ENCODE measurements around the gene PITRM1. TPM values are rescaled to one million over a fixed set of nuclear protein-coding genes. Genes with fewer than 3 reads are reported as not detected.
A peak's percentile ranks its signal among the peaks of the same experiment; 100 is the strongest.

Gene PITRM1
- total RNA-seq (2021), result 37.2 to 40.7 TPM (median 37.5 TPM) in 3 replicates
- percentile 62 among the genes with signal in this experiment for Bru-seq, nascent RNA
- long read RNA-seq, experiment 1, transcript PITRM1-201 (27 exons, 3,450 nt), result major isoform, 98 of 146 reads
- long read RNA-seq, experiment 1, partial matches to known transcripts, result 26 of 146 reads
- long read RNA-seq, experiment 1, other reads (novel, unspliced or antisense), result 18 of 146 reads
- long read RNA-seq, experiment 2, transcript PITRM1-201 (27 exons, 3,450 nt), result major isoform, 11 of 40 reads
- long read RNA-seq, experiment 2, partial matches to known transcripts, result 14 of 40 reads
- long read RNA-seq, experiment 2, other reads (novel, unspliced or antisense), result 14 of 40 reads
- long read RNA-seq, experiment 3, transcript PITRM1-201 (27 exons, 3,450 nt), result major isoform, 9 of 19 reads
- long read RNA-seq, experiment 3, partial matches to known transcripts, result 8 of 19 reads
- long read RNA-seq, experiment 3, other reads (novel, unspliced or antisense), result 2 of 19 reads

GRCh38 chr10:3172446-3173170 lies at the start of gene PITRM1:
PITRM1 (minus strand) TSS chr10:3172782; CDS start chr10:3172772, 10 bp downstream.
- CTCF ChIA-PET, result interaction anchor here (0.9 to 2.3 kb wide), 7 partner anchors 20 to 612 kb away, joined by 3 to 25 read pairs (median 4); partner anchors contain the start of gene KLF6
- no peaks in the 10 kb centered on the region for H3K27me3 Mint-ChIP-seq (ENCODE audit: low read depth)
- peaks cover 4% of the 10 kb centered on the region for H3K36me3 Mint-ChIP-seq
- TF ChIP-seq STAT6 (CRISPR knock-in tag; conservative IDR thresholded peaks at IDR 0.05; ENCODE audit: low read depth) (no peak), ESRRA (CRISPR knock-in tag; IDR thresholded peaks at IDR 0.05; ENCODE audit: borderline replicate concordance) (no peak), ZNF317 (CRISPR knock-in tag; IDR thresholded peaks at IDR 0.05; ENCODE audit: borderline replicate concordance, low read depth) (no peak), MLX (CRISPR knock-in tag; IDR thresholded peaks at IDR 0.05) (no peak), MYBL2 (CRISPR knock-in tag; IDR thresholded peaks at IDR 0.05) (0 out of 2 replicates have a peak, but pooled peaks have one; percentile 54), MAX (CRISPR knock-in tag; IDR thresholded peaks at IDR 0.05) (peak; percentile 92), ATF2 (CRISPR knock-in tag; IDR thresholded peaks at IDR 0.05; ENCODE audit: borderline replicate concordance, low read depth) (no peak), IRF1 (CRISPR knock-in tag; IDR thresholded peaks at IDR 0.05) (peak; percentile 69; the same call in 1 of the 2 replicates), ATF1 (CRISPR knock-in tag; IDR thresholded peaks at IDR 0.05) (no peak), NR2C2 (CRISPR knock-in tag; IDR thresholded peaks at IDR 0.05) (no peak), ZNF232 (CRISPR knock-in tag; IDR thresholded peaks at IDR 0.05) (peak; percentile 74; the same call in 1 of the 2 replicates), ZBTB43 (CRISPR knock-in tag; IDR thresholded peaks at IDR 0.05) (no peak), USF1 (CRISPR knock-in tag; IDR thresholded peaks at IDR 0.05) (0 out of 2 replicates have a peak, but pooled peaks have one; percentile 24), ZNF423 (CRISPR knock-in tag; IDR thresholded peaks at IDR 0.05) (no peak), GTF2I (CRISPR knock-in tag; conservative IDR thresholded peaks at IDR 0.05) (no peak), SMAD4 (CRISPR knock-in tag; IDR thresholded peaks at IDR 0.05) (no peak), SMAD3 (CRISPR knock-in tag; IDR thresholded peaks at IDR 0.05; ENCODE audit: borderline replicate concordance) (no peak), FOXP1 (CRISPR knock-in tag; IDR thresholded peaks at IDR 0.05; ENCODE audit: borderline replicate concordance) (peak; percentile 50; the same call in 1 of the 2 replicates), JAZF1 (CRISPR knock-in tag; IDR thresholded peaks at IDR 0.05) (no peak), KAT7 (CRISPR knock-in tag; IDR thresholded peaks at IDR 0.05; ENCODE audit: borderline replicate concordance) (no peak), ZNF121 (CRISPR knock-in tag; IDR thresholded peaks at IDR 0.05) (no peak), SOX15 (CRISPR knock-in tag; IDR thresholded peaks at IDR 0.05) (no peak), CREB1 (CRISPR knock-in tag; IDR thresholded peaks at IDR 0.05) (0 out of 2 replicates have a peak, but pooled peaks have one; percentile 54), ZNF425 (CRISPR knock-in tag; conservative IDR thresholded peaks at IDR 0.05) (no peak), PRRX2 (CRISPR knock-in tag; IDR thresholded peaks at IDR 0.05) (no peak), NFYB (CRISPR knock-in tag; conservative IDR thresholded peaks at IDR 0.05; ENCODE audit: low read depth) (peak; percentile 69)

More at GRCh38 chr10:3172446-3173170, at the start of gene PITRM1:
- H3K9me3 Mint-ChIP-seq, result no peaks in the 10 kb centered on the region
- H3K27ac Mint-ChIP-seq, result peak within 1 kb of the TSS; percentile 88
- H3K4me1 Mint-ChIP-seq, result peaks cover 19% of the 10 kb centered on the region
- peak within 1 kb of the TSS; percentile 83 for H3K4me3 Mint-ChIP-seq
- DNase-seq (ENCODE audit: low spot score) (peak; percentile 99), ATAC-seq (peak; percentile 85)
- POLR2A ChIA-PET, result interaction anchor here (0.6 to 1.8 kb wide), 3 partner anchors 10 to 612 kb away, joined by 3 to 8 read pairs (median 3); partner anchors contain the start of gene KLF6
